ENCODE measurements around the gene GSTO1.

The GSTO1 gene

DNA sequence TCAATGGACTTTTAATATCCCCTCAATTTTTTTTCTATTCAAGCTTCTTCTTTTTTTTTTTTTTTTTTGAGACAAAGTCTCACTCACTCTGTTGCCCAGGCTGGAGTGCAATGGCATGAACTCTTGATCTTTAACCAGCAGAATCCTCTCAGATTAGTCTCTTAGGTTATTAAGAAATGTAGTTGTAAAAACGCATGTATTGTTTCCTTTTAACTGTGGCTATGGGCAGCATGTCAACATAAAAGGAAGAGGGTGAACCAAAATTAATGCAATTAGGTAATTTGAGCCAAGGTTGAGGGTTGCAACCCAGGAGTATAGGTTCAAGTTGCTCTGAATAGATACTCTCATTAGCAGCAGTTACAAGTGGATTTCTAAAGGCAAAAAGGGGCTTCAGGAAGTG is 4.3 kb upstream of the GSTO1 start:
- no peak for DNase-seq (ENCODE audit: low read depth in 2 of 2)

DNA sequence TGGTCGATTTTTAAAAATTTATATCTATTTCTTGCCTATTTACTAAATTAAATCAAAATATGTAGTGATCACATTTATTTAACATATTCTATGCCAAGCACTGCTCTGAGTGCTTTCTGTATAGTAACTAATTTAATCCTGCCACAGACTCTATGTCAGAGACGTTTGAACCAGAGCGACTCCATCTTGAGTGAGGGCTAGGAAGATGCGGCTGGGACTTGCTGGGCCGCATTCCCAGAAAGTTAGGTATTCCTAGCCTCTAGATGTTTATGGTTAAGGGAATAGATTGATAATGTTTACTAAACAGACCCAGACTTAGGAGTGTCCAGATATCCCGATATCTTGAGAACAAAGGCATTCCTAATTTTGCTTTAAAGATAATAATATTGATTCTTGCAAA is 3.2 kb upstream of the GSTO1 start:
- no peak for DNase-seq (ENCODE audit: low read depth in 2 of 2)

DNA sequence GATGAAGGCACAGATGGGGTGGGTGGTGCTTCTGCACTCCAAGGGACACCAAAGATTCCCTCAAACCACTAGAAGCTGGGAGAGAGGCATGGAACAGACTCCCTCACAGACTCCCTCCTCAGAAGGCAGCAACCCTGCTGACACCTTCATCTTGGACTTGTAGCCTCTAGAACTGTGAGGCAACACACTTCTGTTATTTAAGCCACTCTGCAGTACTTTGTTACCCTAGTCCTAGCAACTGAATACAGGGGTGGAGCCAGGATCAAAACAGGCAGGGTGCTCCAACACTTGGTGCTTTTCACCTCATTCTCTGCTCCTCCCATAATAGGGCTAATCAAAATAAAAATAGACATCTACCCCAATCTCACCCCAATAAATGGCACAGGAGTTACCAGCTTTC is 2.3 kb upstream of the GSTO1 start:
- no peak for DNase-seq (ENCODE audit: low read depth in 2 of 2)

DNA sequence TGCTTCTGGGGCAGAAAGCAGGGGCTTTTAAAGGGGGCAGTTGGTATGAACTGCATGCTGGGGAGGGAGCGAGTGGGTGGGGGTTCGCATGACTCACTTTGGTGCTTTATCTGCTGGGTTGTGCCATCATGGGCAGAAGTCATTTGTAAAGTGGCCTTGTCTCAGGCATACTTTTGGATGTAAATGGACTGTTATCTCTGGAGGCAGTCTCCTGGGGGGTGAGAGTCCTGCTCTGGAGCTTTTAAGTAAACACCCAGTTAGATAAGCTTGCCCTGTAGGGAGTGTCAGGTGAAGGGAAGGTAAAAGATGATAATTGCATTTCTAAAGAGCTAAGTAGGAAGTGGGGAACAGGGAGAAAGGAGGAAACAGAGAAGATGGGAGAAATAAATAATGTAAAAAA is 1.6 kb upstream of the GSTO1 start:
- DNase-seq (ENCODE audit: low read depth in 2 of 2): no peak

DNA sequence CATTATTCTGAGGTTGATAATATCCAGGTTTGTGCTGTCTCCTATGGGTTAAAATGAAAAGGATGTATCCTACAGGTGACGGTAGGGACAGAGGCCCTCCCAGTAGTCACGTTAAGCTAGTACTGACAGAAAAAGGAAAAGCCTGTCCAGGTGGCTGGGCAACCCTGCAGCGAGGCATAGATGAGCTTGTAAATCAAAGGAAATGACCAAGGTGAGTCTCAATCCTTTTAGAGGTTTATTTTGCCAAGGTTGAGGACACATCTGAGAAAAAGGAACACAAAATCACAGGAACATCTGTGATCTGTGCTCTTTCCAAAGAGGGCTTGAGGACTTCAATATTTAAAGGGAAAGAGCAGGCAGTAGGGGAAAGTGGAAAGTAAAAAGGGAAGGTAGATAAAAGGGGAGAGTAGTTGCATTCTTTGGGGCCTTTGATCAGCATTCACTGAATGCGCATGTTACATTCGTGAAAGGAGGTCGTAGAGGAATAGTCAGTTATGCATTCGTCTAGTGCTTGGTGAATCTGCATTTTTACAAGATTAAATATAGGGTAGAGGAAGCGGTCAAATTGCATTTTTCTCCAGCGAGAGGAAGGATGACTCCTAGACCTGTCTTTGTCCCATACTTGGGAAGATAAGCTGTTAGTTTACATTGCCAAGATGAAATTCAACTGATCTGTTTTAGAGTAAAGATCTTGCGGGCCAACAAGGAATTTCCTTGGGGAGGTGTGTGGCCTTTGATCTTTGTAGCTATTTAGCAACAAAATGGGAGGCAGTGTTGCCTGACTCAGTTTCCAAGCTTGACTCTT is 884 bp upstream of the GSTO1 start:
- DNase-seq (ENCODE audit: low read depth in 2 of 2): no peak

DNA sequence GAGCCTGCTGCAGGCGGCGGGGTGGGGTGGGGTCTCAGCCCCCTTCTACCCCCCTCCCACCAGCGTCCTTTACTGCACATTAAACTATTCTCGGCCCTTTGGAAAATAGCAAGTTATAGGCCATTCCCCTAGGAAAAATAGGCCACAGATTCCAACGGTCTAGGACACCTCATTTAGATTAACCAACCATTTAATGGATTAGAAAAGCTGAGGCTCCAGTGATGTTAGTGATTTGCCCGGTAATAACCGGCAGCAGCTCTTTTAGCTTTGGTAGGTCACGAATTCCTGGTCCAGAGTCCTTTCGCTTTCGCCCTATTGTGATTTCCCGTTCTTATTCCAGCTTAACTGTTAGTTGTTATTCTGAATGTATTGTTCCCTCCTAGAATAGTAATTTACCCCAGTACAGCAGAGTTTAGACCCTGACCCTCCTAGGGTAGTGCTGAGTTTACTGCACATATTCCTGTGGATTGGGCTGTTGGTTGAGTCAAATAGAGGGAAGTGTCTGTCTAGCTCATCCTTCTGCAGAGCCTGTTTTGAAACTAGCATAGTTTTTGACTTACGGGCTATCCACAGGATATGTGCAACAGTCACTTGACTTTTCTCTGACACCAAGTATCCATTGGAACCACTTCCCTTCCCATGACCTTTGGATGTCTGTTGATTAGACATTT is 754 bp downstream of the GSTO1 start:
- no peak for DNase-seq (ENCODE audit: low read depth in 2 of 2)

DNA sequence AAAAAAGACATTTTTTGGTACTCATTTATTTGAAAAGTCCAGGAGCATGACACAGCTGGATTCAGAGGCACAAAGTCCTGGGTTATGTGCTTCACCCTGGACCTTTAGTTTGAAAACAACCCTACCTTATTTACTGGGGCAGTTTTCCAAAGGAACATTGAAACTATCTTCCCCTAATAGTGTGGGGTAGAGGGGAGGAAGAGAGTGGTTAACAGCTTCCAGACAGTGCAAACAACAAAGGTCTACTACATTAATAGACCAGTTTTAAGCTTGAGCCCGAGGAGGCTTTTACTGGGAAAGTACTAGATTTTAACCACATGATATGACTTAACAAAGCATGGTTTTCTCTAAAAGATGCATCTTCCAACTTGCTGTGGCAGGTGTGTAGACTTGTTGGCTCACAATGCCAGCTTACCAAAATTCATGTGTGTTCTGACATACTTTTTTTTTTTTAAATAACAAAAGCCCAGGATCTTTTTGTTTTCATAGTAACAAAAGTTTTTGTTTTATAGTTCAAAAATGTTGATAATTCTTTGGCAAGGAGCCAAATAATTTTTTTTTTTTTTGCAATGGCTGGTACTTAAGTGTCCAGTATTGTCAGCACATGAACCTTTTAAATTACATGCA is 1.8 kb downstream of the GSTO1 start:
- no peak for DNase-seq (ENCODE audit: low read depth in 2 of 2)

DNA sequence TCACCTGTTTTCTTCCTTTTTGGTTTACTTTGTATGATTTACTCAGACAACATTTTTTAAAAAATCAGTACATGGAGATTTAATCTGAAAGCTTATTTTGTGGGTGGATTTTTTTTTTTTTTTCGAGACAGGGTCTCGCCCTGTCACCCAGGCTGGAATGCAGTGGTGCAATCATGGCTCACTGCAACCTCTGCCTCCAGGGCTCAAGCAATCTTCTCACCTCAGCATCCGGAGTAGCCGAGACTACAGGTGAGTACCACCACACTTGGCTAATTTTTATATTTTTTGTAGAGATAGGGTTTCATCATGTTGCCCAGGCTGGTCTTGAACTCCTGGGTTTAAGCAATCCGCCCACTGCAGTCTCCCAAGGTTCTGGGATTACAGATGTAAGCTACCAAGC is 2.5 kb downstream of the GSTO1 start:
- no peak for DNase-seq (ENCODE audit: low read depth in 2 of 2)

DNA sequence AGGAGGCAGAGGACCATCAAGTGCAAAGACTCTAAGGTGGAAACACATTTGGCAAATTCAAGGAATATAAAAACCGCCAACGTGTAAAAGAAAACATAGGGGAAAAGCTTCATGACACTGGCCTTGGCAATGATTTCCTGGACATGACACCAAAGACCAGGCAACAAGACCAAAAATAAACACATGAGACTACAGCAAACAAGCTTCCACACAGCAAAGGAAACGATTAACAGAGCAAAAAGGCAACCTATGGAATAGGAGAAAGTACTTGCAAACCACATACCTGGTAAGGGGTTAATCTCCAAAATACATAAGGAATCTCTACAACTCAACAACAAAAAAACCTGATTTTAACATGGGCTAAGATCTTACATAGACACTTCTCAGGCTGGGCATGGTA is 3.5 kb downstream of the GSTO1 start:
- DNase-seq (ENCODE audit: low read depth in 2 of 2): no peak

DNA sequence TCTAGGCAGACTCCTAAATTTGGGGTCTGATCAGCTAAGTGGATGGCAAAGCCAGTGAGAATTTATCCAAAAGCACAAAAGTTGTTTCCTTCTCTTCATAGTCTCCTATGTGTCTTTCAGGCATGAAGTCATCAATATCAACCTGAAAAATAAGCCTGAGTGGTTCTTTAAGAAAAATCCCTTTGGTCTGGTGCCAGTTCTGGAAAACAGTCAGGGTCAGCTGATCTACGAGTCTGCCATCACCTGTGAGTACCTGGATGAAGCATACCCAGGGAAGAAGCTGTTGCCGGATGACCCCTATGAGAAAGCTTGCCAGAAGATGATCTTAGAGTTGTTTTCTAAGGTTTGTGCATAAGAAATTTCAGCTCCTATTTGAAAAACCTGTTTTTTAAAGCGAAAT is 4.8 kb downstream of the GSTO1 start:
- no peak for DNase-seq (ENCODE audit: low read depth in 2 of 2)

DNA sequence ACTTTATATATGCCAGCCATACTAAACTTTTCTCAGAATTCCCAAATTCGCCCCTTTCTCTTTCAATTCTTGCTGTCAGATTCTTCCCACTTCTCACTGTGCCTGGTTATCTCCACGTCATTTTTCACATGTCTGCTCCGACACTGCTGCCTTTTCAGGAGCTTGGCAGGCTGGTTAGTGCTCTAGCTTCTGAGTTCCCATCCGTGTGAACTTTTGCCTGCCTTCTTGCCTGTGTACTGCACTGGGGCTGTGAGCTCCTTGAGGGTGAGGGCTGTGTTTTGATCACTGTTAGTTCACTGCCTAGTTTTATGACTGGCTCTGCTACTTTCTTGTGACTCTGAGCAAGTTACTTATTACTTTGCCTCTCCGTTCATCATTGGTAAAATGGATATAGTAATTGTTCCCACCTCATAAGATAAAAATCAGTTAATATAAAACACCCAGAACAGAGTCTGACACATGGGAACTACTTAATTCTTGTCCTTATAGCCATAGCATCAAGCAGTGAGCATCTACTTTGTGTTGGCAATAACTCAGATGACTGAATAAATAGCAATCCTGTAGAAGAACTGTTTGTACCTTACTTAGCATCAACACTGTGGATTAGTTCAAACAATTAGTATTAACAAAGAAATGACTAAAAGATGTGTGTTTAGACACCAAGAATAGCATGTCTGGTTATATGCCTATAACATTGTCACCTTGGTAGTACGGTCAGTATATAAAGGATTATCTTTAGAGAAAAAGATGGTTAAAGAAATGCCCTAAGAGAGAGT is 5.5 kb downstream of the GSTO1 start:
- no peak for DNase-seq (ENCODE audit: low read depth in 2 of 2)

DNA sequence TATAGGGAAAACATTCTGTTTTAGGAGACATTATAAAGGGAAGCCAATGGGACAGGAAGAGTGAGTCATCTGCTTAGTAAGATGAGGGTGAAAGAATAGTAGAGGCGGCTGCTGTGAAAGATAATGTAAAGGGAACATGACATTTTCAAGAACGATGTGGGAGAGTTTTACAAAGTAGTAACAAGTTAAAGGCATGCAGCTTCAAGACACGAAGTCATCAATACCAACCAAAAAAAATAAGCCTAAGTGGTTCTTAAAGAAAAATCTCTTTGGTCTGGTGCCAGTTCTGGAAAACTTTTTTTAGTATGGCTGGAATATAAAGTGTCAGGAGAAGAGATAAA is 6.1 kb downstream of the GSTO1 start:
- DNase-seq (ENCODE audit: low read depth in 2 of 2): no peak

DNA sequence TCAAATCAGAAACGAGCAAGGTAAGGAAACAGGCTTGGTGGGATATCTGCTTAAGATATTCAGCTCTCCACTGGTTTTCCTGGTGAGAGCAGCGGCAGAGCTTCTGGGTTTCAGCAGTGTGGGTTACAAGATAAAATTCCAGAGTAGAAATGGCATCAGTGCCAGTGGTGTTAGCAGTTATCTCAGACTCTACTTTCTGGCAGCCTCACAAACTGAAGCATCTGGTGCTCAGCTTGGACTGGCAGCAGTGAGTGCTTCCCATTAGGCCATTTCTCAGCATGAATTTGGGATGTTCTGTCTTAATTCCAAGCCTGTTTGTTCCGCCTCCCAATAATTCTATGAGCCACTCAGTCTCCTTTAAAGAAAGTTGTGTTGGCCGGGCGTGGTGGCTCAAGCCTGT is 7.4 kb downstream of the GSTO1 start:
- DNase-seq (ENCODE audit: low read depth in 2 of 2): no peak

DNA sequence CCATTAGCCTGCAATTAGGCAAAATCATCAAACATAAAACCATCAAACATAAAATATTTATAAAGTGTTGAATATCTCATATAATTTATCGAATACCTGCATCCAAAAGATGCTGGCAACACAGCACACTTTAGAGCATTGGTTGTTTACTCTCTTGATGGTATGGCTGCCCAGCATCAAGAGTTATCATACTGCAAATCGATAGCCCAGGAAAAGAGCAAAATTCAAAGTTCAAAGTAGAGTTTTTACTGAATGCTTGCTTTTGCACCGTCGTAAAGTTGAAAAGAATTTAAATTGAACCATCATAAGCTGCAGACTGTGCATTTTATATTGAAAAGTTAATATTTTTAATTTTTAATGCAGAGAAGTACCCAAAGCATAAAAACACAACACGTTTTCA is 10.1 kb downstream of the GSTO1 start:
- no peak for DNase-seq (ENCODE audit: low read depth in 2 of 2)

DNA sequence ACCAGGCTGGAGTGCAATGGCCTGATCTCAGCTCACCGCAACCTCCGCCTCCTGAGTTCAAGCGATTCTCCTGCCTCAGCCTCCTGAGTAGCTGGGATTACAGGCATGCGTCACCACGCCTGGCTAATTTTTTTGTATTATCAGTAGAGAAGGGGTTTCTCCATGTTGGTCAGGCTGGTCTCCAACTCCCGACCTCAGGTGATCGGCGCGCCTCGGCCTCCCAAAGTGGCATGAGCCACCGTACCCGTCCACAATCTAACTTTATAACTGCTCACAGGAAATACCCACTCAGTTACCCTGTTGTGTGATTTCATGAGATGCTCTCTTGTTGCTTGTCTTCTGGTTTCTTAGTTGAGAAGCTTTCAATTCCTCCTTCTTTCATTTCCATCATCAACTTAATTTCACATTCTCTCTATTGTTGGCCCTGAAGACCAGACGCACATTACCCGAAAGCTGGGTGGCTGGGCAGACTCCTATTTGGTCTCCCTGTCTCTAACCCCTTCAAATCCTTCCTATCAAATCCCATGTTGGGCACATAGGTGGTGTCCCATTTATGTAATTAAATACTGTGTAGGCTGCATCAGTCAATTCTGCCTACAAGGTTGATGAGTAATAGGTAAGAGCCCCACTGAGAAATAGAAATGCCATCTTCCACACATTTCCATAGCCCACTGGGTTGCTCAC is 13.2 kb downstream of the GSTO1 start:
- no peak for DNase-seq (ENCODE audit: low read depth in 2 of 2)

DNA sequence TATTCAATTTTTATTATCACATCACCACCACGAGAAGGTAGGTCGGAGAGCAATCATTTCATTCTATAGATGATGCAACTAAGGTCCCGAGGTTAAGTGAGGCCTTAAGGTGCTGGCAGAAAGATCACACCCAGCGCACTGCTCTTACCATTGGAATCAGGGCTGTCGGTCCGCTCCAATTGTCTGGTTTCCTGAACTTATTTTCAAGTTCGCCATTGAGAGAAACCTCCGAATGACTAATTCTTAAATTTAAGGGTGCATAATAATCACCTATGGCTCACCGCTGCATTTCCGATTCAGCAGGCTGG is 13.7 kb downstream of the GSTO1 start:
- DNase-seq (ENCODE audit: low read depth in 2 of 2): no peak

DNA sequence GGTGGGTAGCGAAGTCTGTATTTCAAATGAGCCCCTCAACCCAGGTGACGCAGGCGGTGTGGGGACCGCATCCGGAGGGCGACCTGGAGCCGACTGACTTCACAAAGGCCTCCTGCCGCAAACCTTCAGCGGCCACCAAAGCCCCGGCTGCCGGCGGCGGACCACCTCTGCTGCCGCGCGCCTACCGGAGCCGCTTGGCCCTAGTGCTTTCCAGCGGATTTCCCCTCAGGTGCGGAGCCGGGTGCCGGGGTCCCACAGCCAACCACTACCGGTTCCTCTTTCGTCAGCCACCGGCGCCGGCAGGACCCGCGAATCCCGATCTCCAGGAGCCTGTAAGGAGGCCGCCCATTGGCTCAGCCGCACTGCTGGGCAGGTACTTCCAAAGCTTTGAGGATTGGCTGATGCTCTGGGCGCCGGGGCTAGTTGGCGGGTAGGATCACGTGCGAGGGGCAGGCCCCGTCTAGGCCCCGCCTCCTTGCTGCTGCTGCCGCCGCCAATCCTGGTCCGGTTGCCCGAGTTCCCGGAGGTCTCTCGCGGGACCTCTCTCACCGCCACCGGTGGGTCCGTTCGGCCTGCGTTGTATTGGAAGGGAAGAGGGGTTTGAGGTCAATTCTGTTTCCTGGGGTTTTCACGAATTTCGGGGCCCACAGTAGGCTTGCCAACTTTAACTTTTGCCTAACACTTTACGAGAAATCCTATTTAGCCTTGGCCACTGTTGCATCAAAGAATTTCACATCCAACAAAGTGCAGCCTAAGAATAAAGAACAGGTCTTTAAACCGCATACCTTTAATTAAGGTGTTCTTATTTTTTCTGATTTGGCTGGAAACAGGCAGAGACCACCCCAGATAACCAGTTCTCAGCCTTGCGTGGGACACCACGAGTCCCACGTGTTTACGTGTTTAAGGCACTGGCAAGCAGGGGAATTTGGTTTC is 14.3 kb downstream of the GSTO1 start, which contains the start of gene GSTO2:
Gene GSTO2, plus strand, starts transcription at position 472 of the 933 bp plus-strand sequence. CDS start 5,732 bp downstream, outside the sequence.
- DNase-seq (ENCODE audit: low read depth in 2 of 2): peak; percentile 91 to 96

DNA sequence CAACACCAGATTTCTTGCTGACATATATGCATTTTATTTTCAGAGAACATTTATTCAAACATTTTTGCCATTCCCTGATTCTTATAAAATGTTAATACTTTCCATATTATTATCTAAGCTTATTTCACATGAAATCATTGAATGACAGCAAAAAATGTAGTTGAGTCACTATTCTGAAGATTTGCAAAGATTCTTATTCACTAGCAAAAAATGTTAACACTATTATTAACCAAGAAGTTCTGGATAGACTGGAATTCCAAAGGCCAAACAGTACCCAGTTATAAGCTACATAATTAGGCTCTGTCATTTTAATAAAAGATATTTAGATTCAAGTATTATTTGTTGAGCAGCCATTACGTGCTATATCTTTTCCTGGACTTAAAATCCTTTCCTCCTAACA is 18.6 kb downstream of the GSTO1 start:
- DNase-seq (ENCODE audit: low read depth in 2 of 2): no peak

DNA sequence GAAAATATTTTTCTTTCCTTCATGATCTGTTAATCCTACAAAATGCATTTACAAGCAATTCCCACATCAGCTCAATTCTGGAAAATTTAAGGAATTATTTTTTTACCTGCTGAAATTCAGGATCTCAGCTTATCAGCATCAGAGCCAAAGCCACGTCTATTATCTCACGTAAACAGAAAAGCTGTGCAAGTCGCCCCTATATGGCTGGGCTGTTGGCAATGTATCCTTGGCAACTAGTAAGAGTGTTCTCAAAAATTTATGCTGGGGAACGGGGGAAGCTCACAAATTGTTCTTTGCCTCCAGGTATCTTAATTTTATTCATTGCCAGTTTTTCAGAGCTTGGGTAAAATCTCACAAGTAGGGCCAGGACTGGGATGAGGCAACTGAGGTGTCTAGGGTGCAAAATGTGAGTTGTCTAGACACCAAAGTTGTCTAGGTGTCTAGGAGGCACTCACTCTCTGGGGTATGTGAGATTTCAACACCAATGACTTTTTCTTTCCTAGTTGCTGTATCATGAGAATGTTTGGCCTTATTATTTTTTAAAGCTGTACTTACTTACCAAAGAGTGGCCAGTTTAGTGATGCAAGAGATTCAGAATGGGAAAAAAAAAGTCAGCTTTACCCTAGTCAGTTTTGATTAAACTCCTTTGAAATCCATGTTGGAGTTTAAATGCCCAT is 19.3 kb downstream of the GSTO1 start:
- no peak for DNase-seq (ENCODE audit: low read depth in 2 of 2)
